HEK293T (cell line): ENCODE results near the gene C1QTNF1.

Experiments used
- CTCF ChIA-PET: fragments of 350-600 bp; formaldehyde crosslinking; extraction: SDS; loops from one replicate; lab custom pipeline; 2021; ENCODE audit warnings: antibody characterized with exemption, inconsistent platforms; lab: Yijun Ruan, JAX
- POLR2A ChIA-PET: fragments of 350-600 bp; formaldehyde crosslinking; extraction: SDS; loops from one replicate; lab custom pipeline; 2020; ENCODE audit warnings: antibody characterized with exemption, inconsistent platforms; lab: Yijun Ruan, JAX
- DNase-seq: peaks from one replicate; pipeline ENCODE4 v3.0.0; 2012; ENCODE audit warnings: mixed read lengths; ENCODE audit errors: extremely low spot score
- ARNT ChIP-seq: fragments of 450-650 bp; IDR thresholded peaks from 2 replicates; pipeline ENCODE4 v1.6.1; 2017; ENCODE audit warnings: mild to moderate bottlenecking
- BHLHE40 ChIP-seq: fragments of 450-650 bp; IDR thresholded peaks from 2 replicates; pipeline ENCODE4 v1.6.1; 2016; ENCODE audit warnings: mild to moderate bottlenecking, moderate library complexity, borderline replicate concordance
- CTBP1 ChIP-seq: fragments of 450-650 bp; IDR thresholded peaks from 2 replicates; pipeline ENCODE4 v1.6.1; 2016; ENCODE audit warnings: borderline replicate concordance
- ELF4 ChIP-seq: fragments of 450-650 bp; IDR thresholded peaks from 2 replicates; pipeline ENCODE4 v1.6.1; 2017; ENCODE audit warnings: antibody characterized with exemption
- FOXA1 ChIP-seq: fragments of 450-650 bp; IDR thresholded peaks from 2 replicates; pipeline ENCODE4 v1.6.1; 2016; ENCODE audit warnings: mild to moderate bottlenecking
- FOXK2 ChIP-seq: fragments of 450-650 bp; IDR thresholded peaks from 2 replicates; pipeline ENCODE4 v1.6.1; 2016; ENCODE audit warnings: mild to moderate bottlenecking
- FOXM1 ChIP-seq: fragments of 450-650 bp; IDR thresholded peaks from 2 replicates; pipeline ENCODE4 v1.6.1; 2017; ENCODE audit warnings: mild to moderate bottlenecking, borderline replicate concordance
- HDGF ChIP-seq: fragments of 450-650 bp; IDR thresholded peaks from 2 replicates; pipeline ENCODE4 v1.6.1; 2017; ENCODE audit warnings: antibody characterized with exemption, borderline replicate concordance
- L3MBTL2 ChIP-seq: fragments of 450-650 bp; conservative IDR thresholded peaks from 2 replicates; pipeline ENCODE4 v1.6.1; 2016; ENCODE audit warnings: mild to moderate bottlenecking
- LEF1 ChIP-seq: fragments of 450-650 bp; IDR thresholded peaks from 2 replicates; pipeline ENCODE4 v1.6.1; 2017; ENCODE audit warnings: mild to moderate bottlenecking, borderline replicate concordance
- NFRKB ChIP-seq: fragments of 450-650 bp; IDR thresholded peaks from 2 replicates; pipeline ENCODE4 v1.6.1; 2016; ENCODE audit warnings: mild to moderate bottlenecking, moderate library complexity
- PKNOX1 ChIP-seq: fragments of 450-650 bp; IDR thresholded peaks from 2 replicates; pipeline ENCODE4 v1.6.1; 2016
- SP1 ChIP-seq: fragments of 450-650 bp; IDR thresholded peaks from 2 replicates; pipeline ENCODE4 v1.6.1; 2017
- SUZ12 ChIP-seq: fragments of 450-650 bp; IDR thresholded peaks from 2 replicates; pipeline ENCODE4 v1.6.1; 2016; ENCODE audit warnings: mild to moderate bottlenecking
- TARDBP ChIP-seq: fragments of 450-650 bp; IDR thresholded peaks from 2 replicates; pipeline ENCODE4 v1.6.1; 2016
- ZNF384 ChIP-seq: fragments of 450-650 bp; IDR thresholded peaks from 2 replicates; pipeline ENCODE4 v1.6.1; 2016

The C1QTNF1 gene

GRCh38 chr17:79045842-79046196 is 21.9 kb downstream of the C1QTNF1 start:
- POLR2A ChIA-PET: interaction anchor here (0.9 kb wide), 1 partner anchor 30 kb away, joined by 3 read pairs; no protein-coding TSS in a partner anchor
- TF ChIP-seq FOXK2 (no peak), SUZ12 (no peak), LEF1 (no peak), L3MBTL2 (no peak), NFRKB (no peak), FOXA1 (no peak), ZNF384 (no peak), ELF4 (no peak), PKNOX1 (no peak), BHLHE40 (no peak), FOXM1 (no peak), HDGF (no peak), CTBP1 (no peak)

GRCh38 chr17:79046197-79046915 is 22.4 kb downstream of the C1QTNF1 start:
- TF ChIP-seq ELF4: no peak
- no peak for TF ChIP-seq PKNOX1
- TF ChIP-seq ZNF384: no peak
- no peak for TF ChIP-seq HDGF
- no peak for TF ChIP-seq CTBP1
- no peak for TF ChIP-seq SP1
- no peak for TF ChIP-seq ARNT
- TF ChIP-seq FOXM1: no peak
- no peak for TF ChIP-seq TARDBP
- no peak for TF ChIP-seq BHLHE40
- no peak for TF ChIP-seq FOXA1
- TF ChIP-seq SUZ12: no peak
- DNase-seq: no peak
- CTCF ChIA-PET: interaction anchor here (0.8 to 1.6 kb wide), 14 partner anchors 10 to 345 kb away, joined by 3 to 12 read pairs (median 5); no protein-coding TSS in a partner anchor
- POLR2A ChIA-PET: no interaction called here

More at GRCh38 chr17:79045842-79046196, 21.9 kb downstream of the C1QTNF1 start:
- DNase-seq: peak; percentile 88
- CTCF ChIA-PET: interaction anchor here (0.5 to 1.6 kb wide), 16 partner anchors 9 to 346 kb away, joined by 3 to 12 read pairs (median 5); no protein-coding TSS in a partner anchor

- TF ChIP-seq ZNF384: no peak
- no peak for TF ChIP-seq HDGF
- TF ChIP-seq CTBP1: no peak
- TF ChIP-seq SP1: no peak
- TF ChIP-seq FOXA1: no peak
- no peak for TF ChIP-seq LEF1
- TF ChIP-seq L3MBTL2: no peak
- no peak for TF ChIP-seq BHLHE40
- TF ChIP-seq TARDBP: no peak
- TF ChIP-seq NFRKB: no peak
- CTCF ChIA-PET: interaction anchor here (1.1 kb wide), 1 partner anchor 70 kb away, joined by 3 read pairs; no protein-coding TSS in a partner anchor
- POLR2A ChIA-PET: no interaction called here
- no peak for DNase-seq
Measured at GRCh38 chr17:79046916-79047280, 22.9 kb downstream of the C1QTNF1 start.

- DNase-seq: no peak
- TF ChIP-seq NFRKB (no peak), FOXK2 (no peak), PKNOX1 (no peak), CTBP1 (no peak), SUZ12 (no peak)
- CTCF ChIA-PET: interaction anchor here (1.1 kb wide), 1 partner anchor 71 kb away, joined by 3 read pairs; no protein-coding TSS in a partner anchor
- POLR2A ChIA-PET: no interaction called here
Measured at GRCh38 chr17:79047291-79047920, 23.4 kb downstream of the C1QTNF1 start.

- ChIA-PET POLR2A (no interaction called here), CTCF (interaction anchor here (0.5 to 1.1 kb wide), 2 partner anchors 62 to 72 kb away, joined by 3 read pairs; no protein-coding TSS in a partner anchor)
- no peak for DNase-seq
- TF ChIP-seq FOXM1 (no peak), BHLHE40 (no peak), PKNOX1 (no peak)
Measured at GRCh38 chr17:79047923-79048825, 24.2 kb downstream of the C1QTNF1 start.
